Activated naive CD4-positive, alpha-beta T cell treated with Interleukin-2 at 50 U/mL for 16 hours (primary cell): ENCODE results near the gene PLXNA2.

ENCODE experiments used
- DNase-seq: peaks from one replicate; pipeline ENCODE4 v3.0.0-alpha.2; 2020

PLXNA2 gene

DNA sequence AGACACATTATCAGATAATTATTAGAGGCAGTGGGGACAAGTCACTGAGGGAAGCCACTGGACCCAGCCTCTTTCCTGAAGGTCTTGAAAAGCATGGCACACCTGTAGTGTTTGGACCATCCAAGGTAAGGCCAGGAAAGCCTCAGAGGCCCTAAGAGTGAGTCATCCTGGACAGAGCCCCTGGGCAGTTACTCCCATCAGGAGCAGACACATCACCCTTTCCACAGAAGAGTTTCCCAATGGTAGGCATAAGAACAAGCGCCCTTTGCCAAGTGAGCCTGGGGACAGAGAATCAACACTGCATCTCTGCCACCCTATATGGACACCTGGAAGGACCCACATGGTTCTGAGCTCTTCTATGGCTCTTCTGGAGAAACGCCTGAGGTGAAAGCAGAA is 136.0 kb downstream of the PLXNA2 start:
- DNase-seq: no peak

DNA sequence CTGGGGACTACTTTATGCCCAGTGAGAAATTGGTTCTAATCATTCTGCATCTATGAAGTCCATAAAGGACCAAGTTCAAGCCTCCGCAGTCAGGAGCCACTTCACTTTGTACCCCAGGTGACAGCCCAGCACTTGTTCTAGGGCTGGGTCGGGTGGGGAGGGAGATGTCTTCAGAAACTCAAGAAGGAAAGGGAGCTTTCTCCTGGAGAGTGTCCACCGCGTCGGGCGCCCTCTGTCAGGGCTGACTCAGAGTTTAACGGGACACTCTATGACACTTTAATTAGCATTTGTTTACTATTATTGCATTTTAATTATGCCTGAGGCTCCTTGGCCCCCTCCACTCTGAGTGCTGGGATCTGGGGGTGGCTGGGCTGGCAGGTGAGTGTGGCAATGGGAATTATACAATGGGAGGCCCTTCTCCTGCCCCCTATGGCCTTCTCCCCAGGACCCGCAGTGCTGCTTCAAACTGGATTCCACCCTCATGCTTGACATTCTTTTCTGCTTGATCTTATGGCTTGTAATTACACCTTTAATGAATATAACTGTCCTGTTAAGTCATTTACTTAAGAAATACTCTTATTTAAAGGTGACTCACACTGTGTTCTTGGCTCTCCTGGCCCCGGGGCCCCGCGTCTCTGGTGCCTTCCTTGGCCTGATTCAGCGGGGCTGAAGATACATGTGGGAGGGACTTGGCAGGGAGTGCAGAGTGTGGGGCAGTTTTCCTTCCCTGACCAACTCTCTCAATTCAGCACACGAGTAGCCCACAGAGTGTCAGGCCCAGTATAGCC is 136.6 kb downstream of the PLXNA2 start:
- no peak for DNase-seq

DNA sequence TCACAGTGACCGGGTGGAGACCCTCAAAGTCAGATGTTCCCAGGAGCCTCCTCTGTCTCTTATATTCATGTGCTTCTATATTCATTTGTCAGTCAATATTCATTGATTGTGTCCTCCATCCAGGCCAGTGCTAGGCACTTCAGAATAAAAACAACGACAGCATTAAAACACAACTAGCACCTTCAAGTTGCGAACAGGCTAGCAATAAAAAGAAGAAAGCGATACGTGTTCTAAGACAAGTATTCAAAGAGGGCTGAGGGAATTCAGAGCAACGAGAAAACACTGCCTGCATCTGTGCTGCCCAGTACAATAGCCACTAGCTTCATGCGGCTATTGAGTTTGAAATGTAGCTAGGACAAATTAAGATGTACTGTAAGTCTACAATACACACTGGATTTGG is 138.0 kb downstream of the PLXNA2 start:
- no peak for DNase-seq

DNA sequence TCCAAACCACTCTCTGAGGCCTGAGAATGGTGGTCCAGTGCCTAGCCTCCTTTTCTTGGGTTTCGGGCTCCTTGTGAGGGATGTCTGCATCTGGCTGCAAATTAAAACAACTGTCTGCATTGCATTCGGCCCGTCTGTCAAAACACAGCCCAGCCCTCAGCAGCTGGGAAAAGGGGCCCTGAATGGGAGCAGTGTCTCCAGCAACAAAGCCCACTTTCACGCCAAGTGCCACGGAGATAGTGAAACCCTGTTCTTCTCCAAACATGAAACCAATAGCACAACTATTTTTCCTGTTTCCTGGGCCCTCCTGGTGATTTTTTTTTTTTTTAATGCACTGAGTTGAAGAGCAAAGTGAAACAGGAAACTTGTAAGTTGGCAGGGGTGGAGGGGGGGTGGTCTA is 138.4 kb downstream of the PLXNA2 start:
- DNase-seq: no peak

DNA sequence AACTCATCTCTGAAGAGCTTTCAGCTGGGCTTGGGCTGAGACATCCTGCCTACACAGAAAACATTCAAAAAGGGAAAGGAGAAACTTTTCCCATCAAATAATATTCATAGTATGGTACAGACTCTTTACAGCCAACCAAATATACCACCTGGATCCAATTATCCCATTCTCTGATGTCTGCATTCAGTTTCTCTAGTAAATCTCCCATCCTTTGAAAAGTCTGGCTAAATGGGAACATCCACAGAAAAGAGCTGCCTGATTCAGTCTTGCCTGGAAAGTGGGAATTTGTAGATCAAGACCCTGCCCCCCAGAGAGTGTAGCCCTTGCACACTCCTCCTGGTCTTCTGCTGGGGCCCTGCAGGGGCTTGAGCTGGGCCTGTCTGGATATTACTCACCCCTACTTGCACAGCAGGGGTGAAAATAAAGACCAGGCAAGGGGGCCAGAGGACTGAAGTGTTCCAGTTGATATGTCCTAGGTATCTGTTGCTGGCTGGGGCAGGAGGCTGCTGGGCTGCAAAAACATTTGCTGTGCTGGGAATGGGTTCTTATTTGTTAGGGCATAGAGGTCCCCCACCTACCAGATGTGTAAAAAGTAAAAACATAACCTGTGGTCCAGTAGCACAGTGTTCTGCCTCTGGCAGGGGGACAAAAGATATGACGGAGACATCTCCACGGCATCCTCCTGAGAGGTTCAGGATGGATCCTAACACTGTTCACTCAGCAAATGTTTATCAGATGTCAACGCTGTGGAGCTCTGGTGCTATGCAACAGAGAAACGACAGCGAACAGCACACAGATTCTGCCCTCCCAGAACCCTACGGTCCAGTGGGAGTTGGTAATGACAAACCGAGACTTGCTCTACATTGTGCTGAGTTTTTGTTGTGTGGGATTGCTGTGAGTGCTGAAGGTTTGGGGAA is 140.3 kb downstream of the PLXNA2 start:
- DNase-seq: no peak

DNA sequence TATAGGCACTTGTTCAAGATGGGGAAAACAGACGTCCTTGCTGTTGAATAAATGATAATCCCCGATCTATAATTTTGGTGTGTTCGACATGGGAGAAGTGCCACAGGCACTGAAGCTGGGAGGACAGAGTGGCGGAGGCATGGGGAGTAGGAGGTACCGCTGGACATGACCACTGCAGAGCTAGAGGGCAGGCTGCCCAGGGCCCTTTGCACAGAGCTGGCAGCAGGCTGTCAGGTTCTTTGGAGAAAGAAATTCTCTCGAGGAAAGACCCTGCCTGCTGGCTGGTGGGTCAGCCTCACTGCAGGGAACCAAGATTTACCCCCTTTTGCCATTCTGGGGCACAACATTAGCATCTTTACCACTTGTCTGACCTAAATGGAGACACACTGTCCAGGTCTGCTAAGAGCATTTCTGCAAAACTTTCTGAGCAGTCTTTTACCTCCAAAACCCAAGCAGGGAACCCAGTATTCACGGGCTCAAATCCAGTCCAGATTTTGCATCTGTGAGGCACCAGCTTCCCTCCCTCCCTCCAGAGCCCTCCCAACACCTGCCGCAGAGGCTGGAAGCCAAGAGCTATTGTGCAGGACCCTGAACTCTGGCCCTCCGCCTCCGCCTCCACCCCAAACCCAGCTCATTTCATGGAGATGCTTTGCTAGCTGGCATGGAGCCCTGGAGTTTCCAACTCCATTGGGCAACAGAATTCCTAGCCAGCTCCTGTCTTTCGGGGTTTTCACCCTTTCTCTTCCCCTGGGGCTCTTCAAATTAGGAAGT is 142.3 kb downstream of the PLXNA2 start:
- DNase-seq: no peak

DNA sequence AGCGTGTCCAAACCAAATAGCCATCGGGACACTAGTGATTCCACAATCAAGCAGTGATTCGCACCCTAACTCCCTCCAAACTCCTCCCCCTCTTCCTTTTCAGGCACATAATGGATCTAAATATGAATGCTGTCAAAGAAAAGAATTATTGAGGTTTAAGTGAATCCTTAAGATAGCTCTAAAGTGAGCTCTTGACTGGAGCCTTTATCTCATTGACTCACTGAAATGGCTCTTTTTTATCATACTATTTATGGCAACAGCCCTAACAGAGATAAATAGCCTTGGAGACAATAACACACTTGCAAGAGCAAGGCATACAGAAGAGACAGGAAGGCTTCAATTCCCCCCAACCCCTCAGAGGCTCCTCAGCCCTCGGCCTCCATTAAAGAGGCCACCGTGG is 143.3 kb downstream of the PLXNA2 start:
- no peak for DNase-seq

GRCh38 chr1:208100106-208100505 is 144.1 kb downstream of the PLXNA2 start:
- DNase-seq: no peak

DNA sequence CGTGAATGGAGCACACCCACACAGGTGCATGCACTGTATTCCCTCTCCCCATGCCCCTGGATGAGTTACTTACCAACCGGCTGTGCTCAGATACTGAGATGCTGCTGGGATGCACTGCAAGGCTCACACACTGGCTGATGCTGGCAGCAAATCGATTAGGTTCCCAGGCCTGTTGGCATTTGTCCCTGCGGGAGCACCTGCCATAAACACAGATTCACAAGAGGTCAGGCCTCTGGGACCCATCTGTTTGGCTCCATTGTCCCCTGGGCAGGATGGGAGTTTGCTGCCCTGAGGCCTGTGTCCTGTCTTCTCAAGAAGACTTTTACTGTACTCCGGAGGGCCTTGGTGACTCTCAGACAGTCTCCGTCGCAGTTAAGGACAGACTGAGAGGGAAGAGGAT is 145.4 kb downstream of the PLXNA2 start:
- DNase-seq: no peak

DNA sequence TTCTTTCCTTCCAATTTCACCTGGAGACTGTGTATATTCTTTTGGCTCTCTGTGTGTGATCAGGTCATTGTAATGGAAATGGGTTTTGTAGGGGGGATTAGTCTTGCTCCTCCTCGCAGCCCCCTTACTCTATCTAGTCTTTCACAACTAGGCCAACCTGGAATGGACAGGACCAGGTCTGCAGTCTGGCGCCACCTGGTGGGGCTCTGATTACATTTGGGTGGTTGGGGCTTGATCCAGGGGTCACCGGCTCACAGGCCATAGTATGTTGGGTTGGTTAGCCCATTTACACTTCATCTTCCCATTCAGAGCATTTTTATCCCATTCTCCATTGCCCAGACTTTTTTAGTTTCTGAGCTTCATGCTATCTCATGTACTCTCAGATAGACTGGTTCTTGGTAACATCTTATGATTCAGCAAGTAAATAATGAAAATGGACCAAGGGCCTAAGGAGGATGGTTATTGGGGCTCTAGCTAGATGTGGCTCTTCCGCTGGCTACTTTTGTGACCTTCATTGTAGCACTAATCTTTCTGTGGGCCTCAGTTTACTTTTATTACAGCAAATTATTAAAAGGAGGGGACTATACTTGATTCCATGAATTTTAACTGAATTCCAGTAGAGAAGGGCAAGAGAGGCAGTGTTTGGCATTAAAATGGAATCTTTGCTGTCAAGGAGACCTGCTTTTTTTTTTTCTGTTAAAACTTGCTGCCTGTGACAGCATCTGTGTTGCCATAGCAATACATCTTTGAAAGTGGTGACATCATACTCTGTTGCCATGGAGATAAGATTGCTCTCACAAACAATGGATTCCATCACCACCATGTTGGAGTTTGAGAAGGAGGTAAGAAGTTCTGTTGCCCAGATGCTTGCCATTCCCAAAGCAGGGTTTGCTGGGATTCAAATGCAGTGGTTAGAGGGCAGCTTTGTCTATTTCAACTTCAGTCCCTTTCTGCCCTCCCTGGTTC is 150.1 kb downstream of the PLXNA2 start:
- peak; percentile 41 for DNase-seq

DNA sequence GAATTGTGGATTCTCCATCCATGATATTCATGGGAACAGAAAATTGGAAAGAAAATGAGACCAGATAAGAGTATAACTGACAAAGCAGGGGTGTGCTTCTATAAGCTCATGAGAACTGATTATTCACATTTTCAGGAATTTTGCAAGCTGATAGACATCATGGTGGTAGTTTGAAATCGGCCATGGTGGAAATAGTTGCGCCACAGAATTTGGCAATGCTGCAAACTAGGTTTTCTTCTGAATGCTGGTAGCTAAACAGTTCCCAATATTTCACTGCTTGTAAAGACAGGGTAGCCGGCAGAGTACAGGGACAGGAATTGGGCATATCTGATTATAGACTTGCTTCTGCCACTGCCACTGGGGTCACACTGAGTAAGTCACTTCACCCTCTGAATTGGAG is 151.1 kb downstream of the PLXNA2 start:
- no peak for DNase-seq

DNA sequence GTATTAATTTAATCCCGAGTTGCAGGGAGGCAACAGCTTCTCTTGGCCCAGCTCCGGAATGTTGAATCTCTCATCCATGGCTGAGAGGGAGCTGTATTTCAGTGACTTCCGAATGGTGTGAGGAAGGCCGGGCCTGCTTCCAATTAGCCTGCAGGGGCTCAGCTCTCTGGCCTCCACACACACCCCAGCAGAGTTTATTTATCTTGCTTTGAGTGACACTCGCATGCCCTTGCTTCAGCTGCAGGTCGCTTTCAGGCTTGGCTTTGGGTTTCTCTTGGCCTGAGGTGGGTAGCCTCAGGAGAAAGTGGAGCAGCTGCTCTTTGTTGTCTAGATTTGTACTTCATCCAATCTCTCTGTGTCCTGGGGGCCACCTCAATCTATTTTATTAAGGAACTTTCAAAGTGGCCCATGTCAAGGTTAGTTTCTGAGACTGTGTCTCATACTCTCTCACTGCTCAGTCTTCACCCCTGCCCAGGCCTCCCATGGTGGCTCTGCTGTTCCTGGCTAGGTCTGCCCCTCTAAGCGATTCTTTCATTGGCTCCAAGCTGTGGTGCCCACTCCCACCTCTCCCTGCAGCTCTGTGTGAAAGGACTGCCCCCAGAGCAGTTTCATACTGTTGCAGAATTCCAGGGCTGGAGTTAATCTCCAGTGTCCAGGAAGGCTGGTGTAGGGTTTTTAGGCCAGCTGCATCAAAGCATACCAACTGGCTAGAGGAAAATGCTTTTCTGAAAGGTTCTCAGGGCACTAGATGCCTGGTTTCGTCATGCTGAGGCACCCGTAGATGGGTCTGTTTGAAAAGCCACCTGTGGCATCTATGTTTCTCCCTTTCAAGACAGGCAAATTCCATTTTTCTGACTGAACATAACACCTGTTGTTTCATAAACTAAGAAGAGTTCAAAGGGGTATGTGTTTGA is 153.5 kb downstream of the PLXNA2 start:
- no peak for DNase-seq

- no peak for DNase-seq
Observed at GRCh38 chr1:208089761-208090370, 154.3 kb downstream of the PLXNA2 start.

GRCh38 chr1:208089149-208089548 is 155.0 kb downstream of the PLXNA2 start:
- DNase-seq: no peak

GRCh38 chr1:208088319-208088718 is 155.9 kb downstream of the PLXNA2 start:
- DNase-seq: no peak

- DNase-seq: no peak
Observed at GRCh38 chr1:208085655-208086515, 158.3 kb downstream of the PLXNA2 start.

DNA sequence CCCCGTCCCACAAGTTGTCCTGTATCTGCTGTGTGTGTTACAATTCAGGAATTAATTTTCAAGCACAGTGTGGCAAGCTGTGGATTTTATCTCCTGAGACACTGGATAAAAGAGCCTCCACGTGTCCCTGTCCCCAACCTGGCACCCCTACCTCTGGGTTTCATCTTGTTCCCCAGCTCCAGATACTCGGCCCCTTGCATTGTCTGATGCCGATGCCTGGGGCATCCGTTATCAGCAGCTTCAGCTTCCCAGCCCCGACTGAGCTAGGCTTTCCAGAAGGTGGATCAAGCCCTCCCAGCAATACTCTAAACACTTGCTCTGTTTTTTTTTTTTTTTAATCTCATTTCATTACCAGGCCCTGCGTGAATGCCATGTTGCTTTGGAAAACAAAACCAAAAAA is 159.4 kb downstream of the PLXNA2 start:
- DNase-seq: no peak

DNA sequence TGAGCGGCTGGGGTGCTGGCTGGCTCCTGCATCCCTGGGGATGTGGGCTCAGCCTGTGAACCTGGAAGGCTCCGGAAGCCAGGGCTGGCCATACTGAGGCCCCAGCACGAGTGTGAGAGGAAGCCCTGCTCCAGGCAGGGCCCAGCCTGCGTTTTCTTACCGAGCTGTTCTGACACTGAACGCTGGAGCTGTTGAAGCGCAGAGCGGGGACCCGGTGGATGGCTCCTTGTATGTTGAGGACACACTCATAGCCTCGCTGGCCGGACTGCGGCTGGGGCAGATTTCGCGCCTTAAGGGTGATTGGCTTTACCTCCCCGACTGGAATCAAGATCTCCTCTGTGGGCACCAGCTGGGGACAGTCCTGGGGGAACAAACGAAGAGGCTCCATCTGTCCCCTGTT is 160.0 kb downstream of the PLXNA2 start:
- DNase-seq: no peak

DNA sequence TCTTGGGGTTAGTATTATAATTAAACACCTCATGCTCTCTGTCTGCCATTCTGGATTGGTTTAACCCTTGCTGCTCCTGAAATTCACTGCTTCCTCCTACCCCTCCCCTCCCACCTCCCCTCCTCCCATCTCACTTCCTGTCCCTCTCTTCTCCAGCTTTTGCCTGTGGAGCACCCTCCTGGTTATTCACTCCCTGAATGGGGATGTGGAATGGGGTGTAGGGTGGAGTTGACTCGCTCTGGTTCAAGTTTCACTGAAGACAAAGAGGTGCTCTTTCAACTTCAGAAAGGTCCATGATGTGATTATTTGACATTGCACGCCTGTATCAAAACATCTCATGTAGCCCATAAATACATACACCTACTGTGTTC is 160.5 kb downstream of the PLXNA2 start:
- no peak for DNase-seq
